Astrocyte (in vitro differentiated cells and primary cell): ENCODE results near the gene MTA1. TPM values are rescaled to one million over a fixed set of nuclear protein-coding genes. Genes with fewer than 3 reads are reported as not detected.

Experiments used
- DNase-seq: peaks from one replicate; pipeline ENCODE4 v3.0.0-alpha.2; 2010; ENCODE audit warnings: low read depth
- FAIRE-seq: peaks from 2 replicates; lab custom pipeline; 2011; peaks lifted over from hg19 to GRCh38; lab: Jason Lieb, UNC
- H2AFZ ChIP-seq: 2 replicates; pipeline ENCODE4 v1.6.0; 2012; ENCODE audit warnings: low read depth, low read length, inconsistent platforms
- H3K27ac ChIP-seq: 2 replicates; pipeline ENCODE4 v1.5.1; 2011; ENCODE audit warnings: low read depth, low read length, inconsistent platforms
- H3K27me3 ChIP-seq: 2 replicates; pipeline ENCODE4 v1.6.0; 2011; ENCODE audit warnings: low read length, inconsistent platforms; ENCODE audit not compliant: insufficient read depth
- H3K36me3 ChIP-seq: 2 replicates; pipeline ENCODE4 v1.5.1; 2011; ENCODE audit warnings: low read length, inconsistent platforms; ENCODE audit not compliant: insufficient read depth
- H3K4me1 ChIP-seq: 2 replicates; pipeline ENCODE4 v1.5.1; 2011; ENCODE audit warnings: low read length, inconsistent platforms; ENCODE audit not compliant: insufficient read depth
- H3K4me2 ChIP-seq: 2 replicates; pipeline ENCODE4 v1.6.0; 2012; ENCODE audit warnings: low read length, inconsistent platforms
- H3K4me3 ChIP-seq: 2 replicates; pipeline ENCODE4 v1.5.1; 2011; ENCODE audit warnings: low read depth, mild to moderate bottlenecking, low read length, inconsistent platforms; ENCODE audit not compliant: insufficient read depth
- H3K79me2 ChIP-seq: 2 replicates; pipeline ENCODE4 v1.6.0; 2012; ENCODE audit warnings: mild to moderate bottlenecking, low read length, inconsistent platforms; ENCODE audit not compliant: insufficient read depth
- H3K9ac ChIP-seq: 2 replicates; pipeline ENCODE4 v1.6.0; 2012; ENCODE audit warnings: mild to moderate bottlenecking, low read length, inconsistent platforms
- H3K9me3 ChIP-seq: 2 replicates; pipeline ENCODE4 v1.5.1; 2012; ENCODE audit warnings: low read depth, mild to moderate bottlenecking, low read length, inconsistent platforms; ENCODE audit not compliant: insufficient read depth
- H4K20me1 ChIP-seq: 2 replicates; pipeline ENCODE4 v1.6.0; 2012; ENCODE audit warnings: low read length, inconsistent platforms; ENCODE audit not compliant: insufficient read depth
- H3K27ac Mint-ChIP-seq: one replicate; pipeline ENCODE4 v1.8.0; 2021; ENCODE audit warnings: mild to moderate bottlenecking, mixed read lengths; ENCODE audit not compliant: unreplicated experiment
- H3K27me3 Mint-ChIP-seq: one replicate; pipeline ENCODE4 v1.8.0; 2021; ENCODE audit warnings: low read depth, mixed read lengths; ENCODE audit not compliant: unreplicated experiment
- H3K36me3 Mint-ChIP-seq: one replicate; pipeline ENCODE4 v1.8.0; 2021; ENCODE audit warnings: low read depth, mixed read lengths; ENCODE audit not compliant: unreplicated experiment
- H3K4me1 Mint-ChIP-seq: one replicate; pipeline ENCODE4 v1.8.0; 2021; ENCODE audit warnings: low read depth, mixed read lengths; ENCODE audit not compliant: unreplicated experiment
- H3K4me3 Mint-ChIP-seq: one replicate; pipeline ENCODE4 v1.8.0; 2021; ENCODE audit warnings: mild to moderate bottlenecking, moderate library complexity, mixed read lengths; ENCODE audit not compliant: unreplicated experiment
- H3K9me3 Mint-ChIP-seq: one replicate; pipeline ENCODE4 v1.8.0; 2021; ENCODE audit warnings: mild to moderate bottlenecking, mixed read lengths; ENCODE audit not compliant: unreplicated experiment
- CTCF ChIP-seq: IDR thresholded peaks from 2 replicates; pipeline ENCODE4 v1.5.1; 2011; ENCODE audit warnings: low read depth, mild to moderate bottlenecking, inconsistent platforms, low read length, moderate library complexity; ENCODE audit not compliant: insufficient read depth
- EZH2 ChIP-seq: IDR thresholded peaks from 2 replicates; pipeline ENCODE4 v1.6.1; 2012; ENCODE audit warnings: mild to moderate bottlenecking, low read length, inconsistent platforms; ENCODE audit not compliant: insufficient read depth
- total RNA-seq: library from RNA; stranded (reverse); gene quantifications from 2 replicates; pipeline ENCODE4 v1.2.1, GENCODE V29; 2021

Gene MTA1
- total RNA-seq, 1 donor from 2014 or later = 111 TPM

GRCh38 chr14:105517096-105517495 lies 97.5 kb downstream of the MTA1 start:
- Histone ChIP-seq H3K9ac (no peak overlapping the region), H3K27me3 (peaks cover 2% of the 10 kb centered on the region), H3K36me3 (no peaks in the 10 kb centered on the region), H3K4me3 (no peak overlapping the region), H3K27ac (no peak overlapping the region), H4K20me1 (no peaks in the 10 kb centered on the region), H3K79me2 (no peaks in the 10 kb centered on the region), H2AFZ (no peak overlapping the region), H3K4me1 (no peaks in the 10 kb centered on the region), H3K4me2 (no peak overlapping the region), H3K9me3 (no peaks in the 10 kb centered on the region)
- H3K4me1 Mint-ChIP-seq = peaks cover 3% of the 10 kb centered on the region
- H3K27ac Mint-ChIP-seq = no peak overlapping the region
- FAIRE-seq (no peak), DNase-seq (peak; percentile 5)
- H3K27me3 Mint-ChIP-seq = peaks cover 53% of the 10 kb centered on the region
- no peak overlapping the region for H3K4me3 Mint-ChIP-seq
- H3K9me3 Mint-ChIP-seq = peaks cover 8% of the 10 kb centered on the region
- no peak for TF ChIP-seq CTCF
- no peak for TF ChIP-seq EZH2
- no peaks in the 10 kb centered on the region for H3K36me3 Mint-ChIP-seq

- no peak overlapping the region for H3K27ac ChIP-seq
- H4K20me1 ChIP-seq = no peaks in the 10 kb centered on the region
- no peaks in the 10 kb centered on the region for H3K27me3 ChIP-seq
- H3K9me3 ChIP-seq = no peaks in the 10 kb centered on the region
- H3K4me3 ChIP-seq = no peak overlapping the region
- H3K4me3 Mint-ChIP-seq = no peak overlapping the region
- TF ChIP-seq CTCF = no peak
- TF ChIP-seq EZH2 = no peak
- H3K4me1 Mint-ChIP-seq = peaks cover 3% of the 10 kb centered on the region
- H3K36me3 Mint-ChIP-seq = no peaks in the 10 kb centered on the region
- no peak overlapping the region for H2AFZ ChIP-seq
- H3K9ac ChIP-seq = no peak overlapping the region
- no peak overlapping the region for H3K4me2 ChIP-seq
- H3K36me3 ChIP-seq = no peaks in the 10 kb centered on the region
- H3K9me3 Mint-ChIP-seq = peaks cover 8% of the 10 kb centered on the region
- H3K27ac Mint-ChIP-seq = no peak overlapping the region
- no peak for FAIRE-seq
- peaks cover 60% of the 10 kb centered on the region for H3K27me3 Mint-ChIP-seq
- DNase-seq = no peak
- H3K4me1 ChIP-seq = no peaks in the 10 kb centered on the region
- no peaks in the 10 kb centered on the region for H3K79me2 ChIP-seq
Measured at GRCh38 chr14:105519946-105520698, 100.5 kb downstream of the MTA1 start.

Other genes with a start within 250 kb of the MTA1 start
- gene NUDT14, start 238.5 kb upstream of the MTA1 start, total RNA-seq = 11.9 and 17.5 TPM in 2 replicates
- gene BTBD6, start 171.3 kb upstream of the MTA1 start, total RNA-seq = 23.8 and 25.1 TPM in 2 replicates
- 20.5 and 21.5 TPM in 2 replicates for gene BRF1, start 118.8 kb upstream of the MTA1 start, total RNA-seq
- 49.7 and 51.0 TPM in 2 replicates for gene PACS2, start 105.1 kb upstream of the MTA1 start, total RNA-seq
- gene TEX22, start 21.3 kb upstream of the MTA1 start, total RNA-seq = 1.2 and 2.5 TPM in 2 replicates
- 56.0 and 71.8 TPM in 2 replicates for gene CRIP2, start 55.0 kb downstream of the MTA1 start, total RNA-seq
- 21.3 and 29.5 TPM in 2 replicates for gene CRIP1, start 67.1 kb downstream of the MTA1 start, total RNA-seq
- 4.0 and 5.5 TPM in 2 replicates for gene TEDC1, start 71.4 kb downstream of the MTA1 start, total RNA-seq
- 4.0 and 5.2 TPM in 2 replicates for gene TMEM121, start 106.8 kb downstream of the MTA1 start, total RNA-seq